ENCODE data around the gene NPAS3. TPM values are rescaled to one million over a fixed set of nuclear protein-coding genes. Genes with fewer than 3 reads are reported as not detected.

The NPAS3 gene
- total RNA-seq, 1 donor from 2014 or later, result 1.6 TPM

- no peak overlapping the region for H3K4me3 Mint-ChIP-seq (ENCODE audit: unreplicated experiment)
- H3K27me3 Mint-ChIP-seq (ENCODE audit: unreplicated experiment), result no peaks in the 10 kb centered on the region
- H3K36me3 Mint-ChIP-seq (ENCODE audit: low read depth, unreplicated experiment), result no peaks in the 10 kb centered on the region
- DNase-seq (ENCODE audit: low spot score), result no peak
- H3K27ac Mint-ChIP-seq (ENCODE audit: unreplicated experiment), result no peak overlapping the region
- no peak for TF ChIP-seq CTCF (IDR thresholded peaks at IDR 0.05; ENCODE audit: unreplicated experiment)
- H3K9me3 Mint-ChIP-seq (ENCODE audit: unreplicated experiment), result no peaks in the 10 kb centered on the region
- peaks cover 3% of the 10 kb centered on the region for H3K4me1 Mint-ChIP-seq (ENCODE audit: unreplicated experiment)
Measured at GRCh38 chr14:33587791-33588190, 649.1 kb downstream of the NPAS3 start.

- DNase-seq (ENCODE audit: low spot score), result no peak
- TF ChIP-seq CTCF (IDR thresholded peaks at IDR 0.05; ENCODE audit: unreplicated experiment), result no peak
- H3K4me3 Mint-ChIP-seq (ENCODE audit: unreplicated experiment), result no peak overlapping the region
- no peaks in the 10 kb centered on the region for H3K27me3 Mint-ChIP-seq (ENCODE audit: unreplicated experiment)
- no peak overlapping the region for H3K27ac Mint-ChIP-seq (ENCODE audit: unreplicated experiment)
- H3K4me1 Mint-ChIP-seq (ENCODE audit: unreplicated experiment), result peaks cover 3% of the 10 kb centered on the region
- H3K36me3 Mint-ChIP-seq (ENCODE audit: low read depth, unreplicated experiment), result no peaks in the 10 kb centered on the region
- H3K9me3 Mint-ChIP-seq (ENCODE audit: unreplicated experiment), result no peaks in the 10 kb centered on the region
Measured at GRCh38 chr14:33588771-33589170, 650.1 kb downstream of the NPAS3 start.

GRCh38 chr14:33589334-33589733 lies 650.7 kb downstream of the NPAS3 start:
- H3K27me3 Mint-ChIP-seq (ENCODE audit: unreplicated experiment), result no peaks in the 10 kb centered on the region
- H3K27ac Mint-ChIP-seq (ENCODE audit: unreplicated experiment), result no peak overlapping the region
- no peak overlapping the region for H3K4me3 Mint-ChIP-seq (ENCODE audit: unreplicated experiment)
- no peak for DNase-seq (ENCODE audit: low spot score)
- peaks cover 3% of the 10 kb centered on the region for H3K4me1 Mint-ChIP-seq (ENCODE audit: unreplicated experiment)
- no peaks in the 10 kb centered on the region for H3K36me3 Mint-ChIP-seq (ENCODE audit: low read depth, unreplicated experiment)
- no peak for TF ChIP-seq CTCF (IDR thresholded peaks at IDR 0.05; ENCODE audit: unreplicated experiment)
- H3K9me3 Mint-ChIP-seq (ENCODE audit: unreplicated experiment), result no peaks in the 10 kb centered on the region

- Mint-ChIP-seq H3K9me3 (ENCODE audit: unreplicated experiment) (no peaks in the 10 kb centered on the region), H3K27ac (ENCODE audit: unreplicated experiment) (no peak overlapping the region), H3K4me3 (ENCODE audit: unreplicated experiment) (no peak overlapping the region), H3K4me1 (ENCODE audit: unreplicated experiment) (peaks cover 3% of the 10 kb centered on the region), H3K27me3 (ENCODE audit: unreplicated experiment) (no peaks in the 10 kb centered on the region), H3K36me3 (ENCODE audit: low read depth, unreplicated experiment) (no peaks in the 10 kb centered on the region)
- no peak for TF ChIP-seq CTCF (IDR thresholded peaks at IDR 0.05; ENCODE audit: unreplicated experiment)
- no peak for DNase-seq (ENCODE audit: low spot score)
Measured at GRCh38 chr14:33590891-33591630, 652.4 kb downstream of the NPAS3 start.

GRCh38 chr14:33592297-33592696 lies 653.6 kb downstream of the NPAS3 start:
- Mint-ChIP-seq H3K9me3 (ENCODE audit: unreplicated experiment) (no peaks in the 10 kb centered on the region), H3K27ac (ENCODE audit: unreplicated experiment) (no peak overlapping the region), H3K4me3 (ENCODE audit: unreplicated experiment) (no peak overlapping the region), H3K27me3 (ENCODE audit: unreplicated experiment) (no peaks in the 10 kb centered on the region), H3K36me3 (ENCODE audit: low read depth, unreplicated experiment) (no peaks in the 10 kb centered on the region), H3K4me1 (ENCODE audit: unreplicated experiment) (peaks cover 3% of the 10 kb centered on the region)
- TF ChIP-seq CTCF (IDR thresholded peaks at IDR 0.05; ENCODE audit: unreplicated experiment), result no peak
- DNase-seq (ENCODE audit: low spot score), result no peak
